Measurements from ENCODE around the gene TET3.

TET3 gene

DNA sequence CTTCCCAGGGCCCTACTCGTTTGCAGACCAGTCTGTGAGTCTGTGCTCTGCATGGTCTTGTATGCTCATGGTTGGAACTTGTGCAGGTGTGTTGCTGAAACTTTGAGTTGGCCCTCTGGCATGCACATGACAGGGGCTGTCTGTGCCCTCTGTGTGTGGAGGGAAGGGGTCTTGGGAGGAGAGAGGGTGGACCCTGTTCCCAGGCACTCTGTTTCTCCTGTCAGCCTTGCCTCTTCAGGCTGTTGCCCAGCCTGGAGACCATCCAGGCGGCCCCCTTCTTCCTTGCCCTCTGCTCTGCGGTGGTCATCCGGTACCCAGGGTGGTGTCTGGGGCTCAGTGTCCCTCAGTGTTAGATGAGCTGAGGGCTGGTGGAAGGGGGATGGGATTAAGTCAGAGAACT lies 39.5 kb downstream of the TET3 start:
- no peaks in the 10 kb centered on the region for H3K36me3 Mint-ChIP-seq
- H3K4me1 Mint-ChIP-seq: peaks cover 61% of the 10 kb centered on the region
- H3K27ac Mint-ChIP-seq: no peak overlapping the region
- no peak for ATAC-seq
- no peaks in the 10 kb centered on the region for H3K9me3 Mint-ChIP-seq
- no peaks in the 10 kb centered on the region for H3K27me3 Mint-ChIP-seq
- no peak overlapping the region for H3K4me3 Mint-ChIP-seq

DNA sequence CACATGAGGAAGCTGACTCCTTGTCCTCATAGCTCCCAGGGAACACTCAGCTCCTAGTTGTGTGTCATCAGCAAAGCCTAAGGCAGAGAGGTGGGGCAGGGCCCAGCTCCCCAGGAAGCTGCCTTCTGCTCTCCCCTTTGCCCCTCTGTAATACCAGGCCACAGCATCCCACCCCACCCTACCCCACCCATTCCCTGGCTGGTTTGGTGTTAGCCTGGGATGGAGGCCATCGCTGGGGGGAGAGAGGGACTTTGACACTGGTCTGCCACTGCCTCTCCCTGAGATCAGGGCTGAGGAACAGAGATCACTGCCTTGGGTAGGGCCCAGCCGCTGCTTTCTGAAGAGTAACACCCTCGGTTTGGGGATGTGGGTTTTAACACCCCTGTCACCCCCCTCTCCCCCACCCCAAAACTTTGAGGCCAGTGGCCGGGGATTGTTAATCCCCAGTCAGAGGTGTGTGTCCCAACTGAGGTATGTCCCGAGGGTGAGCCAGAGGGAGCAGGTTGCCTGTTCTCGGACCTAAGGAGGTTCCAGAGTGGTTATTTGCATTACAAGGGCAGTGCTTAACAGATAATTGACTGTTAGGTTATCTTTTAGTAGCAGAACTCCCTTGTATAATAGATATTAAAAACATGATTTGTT lies 41.4 kb downstream of the TET3 start:
- Mint-ChIP-seq H3K4me3 (no peak overlapping the region), H3K9me3 (no peaks in the 10 kb centered on the region), H3K36me3 (no peaks in the 10 kb centered on the region), H3K27ac (peak overlapping the region; percentile 87), H3K4me1 (peaks cover 62% of the 10 kb centered on the region), H3K27me3 (no peaks in the 10 kb centered on the region)
- ATAC-seq: peak; percentile 47

DNA sequence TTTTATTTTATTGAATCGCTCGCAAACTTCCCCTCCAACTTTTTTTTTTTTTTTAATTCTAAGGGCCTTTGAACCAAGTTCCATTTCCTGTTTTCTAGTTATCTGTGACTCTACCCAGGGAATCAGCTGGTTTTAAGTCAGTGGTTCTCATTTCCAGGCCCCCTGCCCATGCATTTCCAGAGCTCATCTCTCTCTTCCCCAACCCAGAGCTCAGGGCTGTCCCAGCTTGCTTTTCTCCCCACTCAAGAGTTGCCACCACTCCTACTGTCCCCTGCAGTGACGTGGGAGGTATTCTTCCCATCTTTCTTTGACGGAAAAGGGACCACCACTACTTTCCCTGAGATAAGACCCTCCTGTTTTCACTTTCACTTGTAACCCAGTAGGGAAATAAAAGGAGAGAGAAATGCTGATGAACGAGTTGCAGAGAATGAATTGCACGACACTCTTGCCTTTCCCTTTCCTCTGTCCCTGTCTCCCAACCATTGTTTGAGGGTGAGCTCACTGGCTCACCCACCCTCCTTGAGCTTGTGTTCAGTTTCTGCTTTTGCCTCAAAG lies 42.1 kb downstream of the TET3 start:
- Mint-ChIP-seq H3K9me3 (no peaks in the 10 kb centered on the region), H3K4me1 (peaks cover 62% of the 10 kb centered on the region), H3K4me3 (peak overlapping the region; percentile 49), H3K27ac (peak overlapping the region; percentile 87), H3K36me3 (no peaks in the 10 kb centered on the region), H3K27me3 (no peaks in the 10 kb centered on the region)
- peak; percentile 45 for ATAC-seq

DNA sequence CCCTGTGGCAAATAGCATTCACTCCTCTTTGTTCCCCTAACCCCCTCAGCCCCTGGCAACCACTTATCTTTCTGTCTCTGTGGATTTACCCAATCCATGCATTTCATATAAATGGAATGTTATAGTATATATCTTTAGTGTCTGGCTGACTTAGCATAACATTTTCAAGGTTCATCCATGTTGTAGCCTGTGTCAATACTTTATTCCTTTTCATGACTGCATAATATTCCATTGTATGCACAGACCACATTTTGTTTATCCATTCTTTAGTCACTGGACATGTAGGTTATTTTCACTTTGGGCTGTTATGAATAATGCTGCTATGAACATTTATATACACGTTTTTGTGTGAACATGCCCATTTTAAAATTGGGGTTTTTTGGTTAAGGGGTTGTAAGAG lies 42.8 kb downstream of the TET3 start:
- H3K27me3 Mint-ChIP-seq: no peaks in the 10 kb centered on the region
- no peak overlapping the region for H3K4me3 Mint-ChIP-seq
- H3K9me3 Mint-ChIP-seq: no peaks in the 10 kb centered on the region
- H3K4me1 Mint-ChIP-seq: peaks cover 62% of the 10 kb centered on the region
- no peaks in the 10 kb centered on the region for H3K36me3 Mint-ChIP-seq
- ATAC-seq: no peak
- peak overlapping the region; percentile 87 for H3K27ac Mint-ChIP-seq

DNA sequence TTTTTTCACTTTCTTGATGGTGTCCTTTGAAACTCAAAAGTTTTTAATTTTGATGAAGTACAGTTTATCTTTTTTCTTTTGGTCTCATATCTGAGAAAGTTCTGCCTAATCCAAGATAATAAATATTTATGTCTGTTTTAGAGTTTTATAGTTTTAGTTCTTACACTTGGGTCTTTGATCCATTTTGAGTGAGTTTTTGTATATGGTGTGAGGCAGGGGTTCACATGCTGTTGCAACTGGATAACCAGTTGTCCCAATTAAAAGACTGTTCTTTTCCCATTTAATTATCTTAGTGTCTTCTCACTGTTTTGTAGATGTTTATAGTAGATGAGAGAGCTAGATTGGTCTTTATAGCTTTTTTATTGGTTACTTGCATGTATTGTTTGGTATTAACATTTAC lies 43.6 kb downstream of the TET3 start:
- no peak overlapping the region for H3K27ac Mint-ChIP-seq
- peaks cover 70% of the 10 kb centered on the region for H3K4me1 Mint-ChIP-seq
- H3K9me3 Mint-ChIP-seq: no peaks in the 10 kb centered on the region
- H3K36me3 Mint-ChIP-seq: no peaks in the 10 kb centered on the region
- H3K27me3 Mint-ChIP-seq: no peaks in the 10 kb centered on the region
- H3K4me3 Mint-ChIP-seq: no peak overlapping the region
- ATAC-seq: no peak

DNA sequence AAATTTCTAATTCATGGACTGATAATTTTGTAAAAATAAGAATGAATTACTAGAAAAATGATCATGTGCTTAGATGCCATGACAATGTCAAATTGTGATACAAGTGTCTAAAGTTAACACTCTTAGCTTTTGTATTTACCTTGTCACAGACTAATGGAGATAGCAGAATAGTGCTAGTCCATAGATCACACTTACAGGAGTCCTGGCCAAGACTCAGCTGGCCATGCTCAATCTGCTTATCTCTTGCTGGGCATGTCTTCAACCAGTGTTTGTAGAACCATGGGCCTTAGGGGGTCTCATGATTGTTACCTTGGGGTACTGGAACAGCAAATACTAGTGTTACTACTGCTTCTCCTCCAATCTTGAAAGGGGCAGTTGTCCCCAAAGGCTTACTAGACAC lies 44.0 kb downstream of the TET3 start:
- no peaks in the 10 kb centered on the region for H3K36me3 Mint-ChIP-seq
- H3K27me3 Mint-ChIP-seq: no peaks in the 10 kb centered on the region
- ATAC-seq: no peak
- H3K9me3 Mint-ChIP-seq: no peaks in the 10 kb centered on the region
- H3K4me1 Mint-ChIP-seq: peaks cover 71% of the 10 kb centered on the region
- H3K4me3 Mint-ChIP-seq: no peak overlapping the region
- H3K27ac Mint-ChIP-seq: no peak overlapping the region

DNA sequence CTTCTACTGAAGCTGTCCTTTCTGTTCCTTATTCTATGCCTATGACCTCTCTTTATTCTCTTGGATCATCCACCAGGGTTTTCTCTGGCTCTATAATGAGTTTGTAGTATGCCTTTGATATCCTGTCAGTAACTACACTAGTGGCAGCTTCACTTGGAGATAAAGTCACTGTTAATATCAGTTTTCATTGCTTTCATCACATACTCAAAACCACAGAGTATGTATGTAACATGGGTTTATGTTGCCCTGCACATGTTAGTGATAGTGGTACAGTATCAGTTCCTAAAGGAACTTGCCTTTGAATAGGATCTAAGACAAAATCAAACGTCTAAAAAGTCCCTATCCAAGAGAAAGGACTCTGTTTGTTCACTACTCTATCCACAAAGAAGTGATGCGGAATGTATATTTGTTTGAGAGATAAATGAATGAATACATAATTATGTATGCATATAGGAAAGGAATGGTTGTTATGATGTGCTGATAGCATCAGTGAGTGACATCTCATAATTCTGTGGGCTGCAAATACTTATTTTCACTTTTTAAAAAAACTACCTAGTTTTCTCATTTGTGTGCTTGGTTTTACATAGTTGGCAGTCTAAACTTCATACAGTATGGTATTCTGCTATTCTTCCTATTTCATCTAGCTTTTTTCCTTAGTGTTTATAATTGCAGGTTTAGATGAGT lies 45.1 kb downstream of the TET3 start:
- Mint-ChIP-seq H3K4me3 (no peak overlapping the region), H3K27me3 (no peaks in the 10 kb centered on the region), H3K36me3 (no peaks in the 10 kb centered on the region), H3K27ac (peak overlapping the region; percentile 85), H3K4me1 (peaks cover 70% of the 10 kb centered on the region), H3K9me3 (no peaks in the 10 kb centered on the region)
- no peak for ATAC-seq

DNA sequence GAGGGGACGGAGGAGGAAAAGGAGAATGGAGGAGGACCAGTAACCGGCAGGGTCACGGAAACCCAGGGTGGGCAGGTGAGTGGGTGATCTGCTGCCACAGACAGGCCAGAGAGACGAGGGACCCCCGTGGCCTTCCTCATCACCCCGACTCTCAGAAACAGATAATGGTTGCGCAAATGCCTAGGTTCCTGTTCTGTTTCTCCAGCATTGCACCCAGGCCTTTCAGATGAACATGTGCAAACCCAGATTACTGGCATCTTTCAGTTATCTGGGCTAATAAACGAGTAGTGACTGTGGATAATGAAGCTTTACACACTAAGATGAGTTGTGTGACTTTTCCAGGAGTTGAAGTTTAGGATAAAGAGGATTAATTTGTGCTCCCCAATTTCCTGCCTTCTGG lies 46.5 kb downstream of the TET3 start:
- Mint-ChIP-seq H3K27me3 (no peaks in the 10 kb centered on the region), H3K9me3 (no peaks in the 10 kb centered on the region), H3K36me3 (no peaks in the 10 kb centered on the region), H3K4me3 (peak overlapping the region; percentile 31), H3K27ac (peak overlapping the region; percentile 85), H3K4me1 (peaks cover 74% of the 10 kb centered on the region)
- no peak for ATAC-seq

DNA sequence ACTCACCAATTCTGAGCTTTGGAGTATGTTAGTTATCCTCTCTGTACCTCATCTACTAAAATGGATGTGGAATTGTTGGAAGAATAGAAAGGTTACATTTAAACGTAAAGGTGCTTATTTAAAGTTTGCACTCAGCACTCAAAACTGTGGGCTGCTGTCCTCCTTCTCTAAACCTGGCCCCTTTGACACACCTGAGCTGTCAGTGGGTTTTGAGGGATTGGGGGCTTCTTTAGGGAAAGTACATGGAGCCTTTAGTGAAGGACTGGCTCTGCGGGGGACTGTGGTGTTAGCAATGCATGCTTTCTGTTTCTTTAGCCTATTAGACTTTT lies 47.2 kb downstream of the TET3 start:
- Mint-ChIP-seq H3K27ac (peak overlapping the region; percentile 85), H3K4me1 (peaks cover 74% of the 10 kb centered on the region), H3K9me3 (no peaks in the 10 kb centered on the region), H3K36me3 (no peaks in the 10 kb centered on the region), H3K4me3 (peak overlapping the region; percentile 80), H3K27me3 (no peaks in the 10 kb centered on the region)
- no peak for ATAC-seq

DNA sequence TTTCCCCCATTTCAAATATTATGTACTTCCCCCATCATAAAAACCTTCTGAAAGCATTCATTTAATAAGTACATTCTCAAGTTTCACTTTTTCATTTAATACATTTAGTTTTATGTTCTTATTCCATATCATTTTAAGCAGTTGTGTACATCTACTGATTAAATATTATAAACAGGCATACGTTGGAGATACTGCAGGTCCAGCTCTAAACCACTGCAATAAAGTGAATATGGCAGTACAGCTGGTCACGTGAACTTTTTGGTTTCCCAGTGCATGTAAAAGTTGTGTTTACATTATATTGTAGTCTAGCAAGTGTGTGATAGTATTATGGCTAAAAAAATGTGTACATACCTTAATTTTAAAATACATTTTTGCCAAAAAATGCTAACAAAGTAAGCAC lies 48.7 kb downstream of the TET3 start:
- ATAC-seq: no peak
- Mint-ChIP-seq H3K4me1 (peaks cover 84% of the 10 kb centered on the region), H3K9me3 (no peaks in the 10 kb centered on the region), H3K4me3 (peak overlapping the region; percentile 80), H3K36me3 (no peaks in the 10 kb centered on the region), H3K27me3 (no peaks in the 10 kb centered on the region), H3K27ac (peak overlapping the region; percentile 85)
